ENCODE results near the gene SCUBE3.

GRCh38 chr6:35298625-35299140 is 84.9 kb downstream of the SCUBE3 start:
- TF ChIP-seq TOX (CRISPR knock-in tag; IDR thresholded peaks at IDR 0.05; ENCODE audit: borderline replicate concordance) (no peak), ISL1 (CRISPR knock-in tag; IDR thresholded peaks at IDR 0.05) (no peak)
- TF ChIP-seq, protein P1, sequence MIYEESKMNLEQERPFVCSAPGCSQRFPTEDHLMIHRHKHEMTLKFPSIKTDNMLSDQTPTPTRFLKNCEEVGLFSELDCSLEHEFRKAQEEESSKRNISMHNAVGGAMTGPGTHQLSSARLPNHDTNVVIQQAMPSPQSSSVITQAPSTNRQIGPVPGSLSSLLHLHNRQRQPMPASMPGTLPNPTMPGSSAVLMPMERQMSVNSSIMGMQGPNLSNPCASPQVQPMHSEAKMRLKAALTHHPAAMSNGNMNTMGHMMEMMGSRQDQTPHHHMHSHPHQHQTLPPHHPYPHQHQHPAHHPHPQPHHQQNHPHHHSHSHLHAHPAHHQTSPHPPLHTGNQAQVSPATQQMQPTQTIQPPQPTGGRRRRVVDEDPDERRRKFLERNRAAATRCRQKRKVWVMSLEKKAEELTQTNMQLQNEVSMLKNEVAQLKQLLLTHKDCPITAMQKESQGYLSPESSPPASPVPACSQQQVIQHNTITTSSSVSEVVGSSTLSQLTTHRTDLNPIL (CRISPR knock-in tag; IDR thresholded peaks at IDR 0.05; ENCODE audit: low read depth): no peak

Data from SK-N-SH treated with all-trans-retinoic acid at 6 μM for 48 hours (cell line).